Peyer's patch (tissue), 4 donors: Measurements from ENCODE around the gene TTYH3.
A peak's percentile ranks its signal among the peaks of the same experiment; 100 is the strongest.

Source experiments
- CTCF ChIP-seq, 6 experiments: fragments of 450-650 bp in 4 of 6; fragments of 200-600 bp in 2 of 6; sonication (generic) in 1 of 6; IDR thresholded peaks; one replicate each; pipeline ENCODE4 v1.5.1; 2017 to 2019; ENCODE audit warnings: antibody characterized with exemption in 6 of 6, mild to moderate bottlenecking in 3 of 6, moderate library complexity in 1 of 6
- POLR2A ChIP-seq, 2 donors: fragments of 450-650 bp; IDR thresholded peaks; one replicate each; pipeline ENCODE4 v1.5.1; 2017; ENCODE audit warnings: antibody characterized with exemption in 2 of 2, mild to moderate bottlenecking in 2 of 2, moderate library complexity in 2 of 2

- TF ChIP-seq CTCF (IDR thresholded peaks at IDR 0.05) (peak in 1 of 6 experiments; percentile 24), POLR2A (IDR thresholded peaks at IDR 0.05) (no peak)
Observed at GRCh38 chr7:2651336-2651735, 19.6 kb downstream of the TTYH3 start.
